Endothelial cell of umbilical vein (primary cell): Measurements from ENCODE around the gene TAPBP. TPM values are rescaled to one million over a fixed set of nuclear protein-coding genes. Genes with fewer than 3 reads are reported as not detected.
A peak's percentile ranks its signal among the peaks of the same experiment; 100 is the strongest.

Source experiments
- BruUV-seq: library from RNA; stranded (reverse); fragments of 400-500 nt; replicated peaks from 2 replicates; lab custom pipeline; 2021; lab: Mats Ljungman, UMichigan
- CTCF ChIA-PET: fragments of 300-600, 350-600 bp; sonication (Branson Sonifier 250); formaldehyde crosslinking; loops from one replicate; lab custom pipeline; 2021; ENCODE audit warnings: antibody characterized with exemption, inconsistent platforms; lab: Charles Lee
- POLR2A ChIA-PET: fragments of 300-600, 350-600 bp; sonication (Branson Sonifier 250); formaldehyde crosslinking; loops from one replicate; lab custom pipeline; 2021; ENCODE audit warnings: antibody characterized with exemption, inconsistent platforms; lab: Charles Lee
- DNase-seq: peaks from one replicate; pipeline ENCODE4 v3.0.0-alpha.2; 2011; ENCODE audit warnings: low read depth, low spot score
- FAIRE-seq: peaks from 2 replicates; lab custom pipeline; 2011; peaks lifted over from hg19 to GRCh38; lab: Jason Lieb, UNC
- H2AFZ ChIP-seq: 2 replicates; pipeline ENCODE4 v1.6.0; 2012; ENCODE audit warnings: low read depth, low read length, control low read depth, inconsistent platforms
- H3K27ac ChIP-seq: 2 replicates; pipeline ENCODE4 v1.5.1; 2011; ENCODE audit warnings: low read depth, mild to moderate bottlenecking, control low read depth, low read length, moderate library complexity; ENCODE audit not compliant: insufficient read depth
- H3K27me3 ChIP-seq, 2 experiments: 2 replicates each; pipeline versions ENCODE4 v1.6.0 to v1.6.1; 2011; ENCODE audit warnings: low read length in 2 of 2, mixed read lengths in 1 of 2; ENCODE audit not compliant: control insufficient read depth in 2 of 2, insufficient read depth in 2 of 2
- H3K36me3 ChIP-seq, 2 experiments: 2 replicates in 1 of 2; 3 replicates in 1 of 2; pipeline ENCODE4 v1.5.1; 2011; ENCODE audit warnings: low read length in 2 of 2, mild to moderate bottlenecking in 1 of 2, moderate library complexity in 1 of 2; ENCODE audit not compliant: control insufficient read depth in 2 of 2, insufficient read depth in 2 of 2; ENCODE audit errors: extremely low read depth in 1 of 2
- H3K4me1 ChIP-seq: 3 replicates; pipeline ENCODE4 v1.5.1; 2011; ENCODE audit warnings: mild to moderate bottlenecking, low read length; ENCODE audit not compliant: control insufficient read depth, insufficient read depth; ENCODE audit errors: extremely low read depth
- H3K4me2 ChIP-seq: 2 replicates; pipeline ENCODE4 v1.6.1; 2011; ENCODE audit warnings: low read length, control low read depth, mixed read lengths; ENCODE audit not compliant: insufficient read depth
- H3K4me3 ChIP-seq, 3 experiments: fragments of 200-600 bp in 1 of 3; sonication (generic), shearing (Covaris generic) in 1 of 3; replicated peaks in 1 of 3; 2 replicates each; pipeline ENCODE4 v1.5.1; 2011 to 2016; ENCODE audit warnings: control low read depth in 3 of 3, low read length in 3 of 3, mild to moderate bottlenecking in 2 of 3, inconsistent platforms in 1 of 3, low read depth in 1 of 3, moderate library complexity in 1 of 3; ENCODE audit not compliant: insufficient read depth in 1 of 3
- H3K79me2 ChIP-seq: 2 replicates; pipeline ENCODE4 v1.6.0; 2012; ENCODE audit warnings: low read length, inconsistent platforms; ENCODE audit not compliant: control insufficient read depth, insufficient read depth
- H3K9ac ChIP-seq: replicated peaks from 2 replicates; pipeline ENCODE3; 2011; ENCODE audit warnings: low read length, control low read depth; ENCODE audit not compliant: insufficient read depth; ENCODE audit errors: extremely low read depth
- H3K9me1 ChIP-seq: replicated peaks from 3 replicates; pipeline ENCODE4 v1.6.0; 2011; ENCODE audit warnings: mild to moderate bottlenecking, low read length; ENCODE audit not compliant: control insufficient read depth, insufficient read depth; ENCODE audit errors: extremely low read depth
- H3K9me3 ChIP-seq: replicated peaks from 2 replicates; pipeline ENCODE4 v1.5.1; 2012; ENCODE audit warnings: low read length, inconsistent platforms; ENCODE audit not compliant: control insufficient read depth, insufficient read depth
- H4K20me1 ChIP-seq: replicated peaks from 2 replicates; pipeline ENCODE3; 2011; ENCODE audit warnings: mild to moderate bottlenecking, low read length; ENCODE audit not compliant: control insufficient read depth, insufficient read depth; ENCODE audit errors: extremely low read depth
- CTCF ChIP-seq, 2 donors: IDR thresholded peaks; 1 replicate in 1 of 2; 2 replicates in 1 of 2; pipeline ENCODE4 v1.5.1; 2011; ENCODE audit warnings: low read length in 2 of 2, mild to moderate bottlenecking in 2 of 2, moderate library complexity in 2 of 2, control low read depth in 1 of 2, inconsistent platforms in 1 of 2, low read depth in 1 of 2; ENCODE audit not compliant: insufficient read depth in 1 of 2; ENCODE audit errors: extremely low read depth in 1 of 2
- EZH2 ChIP-seq: IDR thresholded peaks from 2 replicates; pipeline ENCODE4 v1.6.1; 2012; ENCODE audit warnings: borderline replicate concordance, low read depth, mild to moderate bottlenecking, moderate library complexity, low read length, inconsistent platforms; ENCODE audit not compliant: severe bottlenecking
- MAX ChIP-seq: IDR thresholded peaks from 2 replicates; pipeline ENCODE4 v1.6.1; 2011; ENCODE audit not compliant: insufficient read depth, insufficient read length
- POLR2A ChIP-seq: IDR thresholded peaks from 2 replicates; pipeline ENCODE4 v1.6.1; 2012; ENCODE audit warnings: low read depth, mild to moderate bottlenecking, control low read depth, low read length
- POLR2AphosphoS5 ChIP-seq: IDR thresholded peaks from 2 replicates; pipeline ENCODE4 v1.6.1; 2012; ENCODE audit warnings: low read depth, mild to moderate bottlenecking, control low read depth, low read length, moderate library complexity; ENCODE audit not compliant: insufficient read depth
- dilution Hi-C: fragments of 300-500 bp; cut with MboI; formaldehyde crosslinking; loops from one replicate; pipeline ENCODE4 v1.15.0; 2019; ENCODE audit warnings: low sequenced_read_pairs; ENCODE audit not compliant: extremely low pct_ligation_motif_present
- intact Hi-C: fragments of 100-400 bp; cut with micrococcal nuclease; formaldehyde crosslinking; loops from one replicate; pipeline ENCODE4 v1.10.0; 2022
- polyA plus RNA-seq, 4 experiments: library from polyadenylated mRNA; depleted of rRNA in 3 of 4; stranded (reverse) in 3 of 4; unstranded in 1 of 4; fragments of >200 nt; gene quantifications; 2 replicates each; pipeline versions ENCODE4 v1.2.1 to v1.2.3, GENCODE V29; 2011 to 2012; ENCODE audit warnings: missing spikeins in 1 of 4
- total RNA-seq: library from RNA; stranded (reverse); gene quantifications from 2 replicates; pipeline ENCODE4 v1.2.3, GENCODE V29; 2021

TAPBP gene
- total and polyA plus RNA-seq, 2 donors (not counting 3 experiments of a cell fraction or from before 2014, with no cell fraction given) = 69.6 to 98.0 TPM

- POLR2A ChIA-PET = interaction anchor here (0.7 to 1.7 kb wide), 5 partner anchors 9 to 121 kb away, joined by 4 to 9 read pairs (median 5); partner anchors contain the start of genes B3GALT4, RPS18 and VPS52
- H3K4me3 ChIP-seq = peak within 1 kb of the TSS; percentile 59 to 96 (median 88)
- no peaks in the 10 kb centered on the region for H3K27me3 ChIP-seq
- H2AFZ ChIP-seq = peak within 1 kb of the TSS; percentile 48
- peaks cover 13% of the 10 kb centered on the region for H3K4me1 ChIP-seq
- H4K20me1 ChIP-seq = no peaks in the 10 kb centered on the region
- CTCF ChIA-PET = interaction anchor here (1.4 to 2.1 kb wide), 6 partner anchors 9 to 29 kb away, joined by 3 to 17 read pairs (median 6); partner anchors contain the start of genes B3GALT4, RGL2 and ZBTB22
- dilution Hi-C loops = no loop called here
- H3K9ac ChIP-seq = peak within 1 kb of the TSS; percentile 65
- peaks cover 14 to 34% of the 10 kb centered on the region in 2 experiments for H3K36me3 ChIP-seq
- peak within 1 kb of the TSS; percentile 16 for H3K27ac ChIP-seq
- peak within 1 kb of the TSS; percentile 79 for H3K4me2 ChIP-seq
- peak; percentile 94 for FAIRE-seq
- no TSS peak for BruUV-seq
- intact Hi-C loops = loop anchor here (1.0 kb wide), 2 partner anchors 10 to 18 kb away; partner anchors contain the start of gene VPS52
- H3K9me1 ChIP-seq = no peaks in the 10 kb centered on the region
- DNase-seq = peak; percentile 96
- no peaks in the 10 kb centered on the region for H3K9me3 ChIP-seq
- TF ChIP-seq MAX (peak; percentile 69), CTCF (IDR thresholded peaks at IDR 0.05; ENCODE audit: extremely low read depth in 1 of 2, insufficient read depth in 1 of 2, low read depth in 1 of 2, low read length in 2 of 2) (no peak), EZH2 (no peak), POLR2A (peak; percentile 81), POLR2AphosphoS5 (peak; percentile 51)
- peaks cover 27% of the 10 kb centered on the region for H3K79me2 ChIP-seq
Observed at GRCh38 chr6:33288921-33289783, 24.7 kb downstream of the TAPBP start, which contains the start of the genes PFDN6 and WDR46. PFDN6 (plus strand) TSS chr6:33289601; CDS start chr6:33289857, 256 bp downstream. WDR46 (minus strand) TSS chr6:33289239; CDS start chr6:33289170, 69 bp downstream.
